H1 (cell line): ENCODE data around the gene CENPP. TPM values are rescaled to one million over a fixed set of nuclear protein-coding genes. Genes with fewer than 3 reads are reported as not detected.

Experiments used
- POLR2AphosphoS5 ChIP-seq: IDR thresholded peaks from 2 replicates; pipeline ENCODE4 v1.6.1; 2011; ENCODE audit warnings: low read depth, low read length
- polyA plus RNA-seq, 7 experiments: library from polyadenylated mRNA; depleted of rRNA in 3 of 7; stranded (reverse) in 5 of 7; unstranded in 2 of 7; fragments of >200 nt in 5 of 7; fragments of 200-250 nt in 2 of 7; gene quantifications; 1 replicate in 5 of 7; 2 replicates in 1 of 7; 4 replicates in 1 of 7; pipeline versions ENCODE4 v1.2.1 to v1.2.3, GENCODE V29; 2011 to 2013; ENCODE audit warnings: missing spikeins in 2 of 7, mixed read lengths in 2 of 7
- total RNA-seq: library from RNA; stranded (reverse); fragmentation: NEBNext Ultra II Directional; extraction: Animal tissue kit (Norgen Biotek cat#: 25700); gene quantifications from 2 replicates; pipeline ENCODE4 v1.2.1, GENCODE V29; 2021

CENPP gene
- total and polyA plus RNA-seq, 2 of the 8 experiments (the other 6 are each of a cell fraction or from before 2014, with no cell fraction given), result 2.7 to 10.8 TPM

GRCh38 chr9:92501671-92502393 is 176.1 kb downstream of the CENPP start (continued):
- no peak for TF ChIP-seq POLR2AphosphoS5
